Liver (tissue), 9 donors: ENCODE results near the gene NHS. TPM values are rescaled to one million over a fixed set of nuclear protein-coding genes. Genes with fewer than 3 reads are reported as not detected.

Source experiments
- DNase-seq: peaks from one replicate; pipeline ENCODE4 v3.0.0-alpha.2; 2017; ENCODE audit warnings: low spot score
- H3K27ac ChIP-seq, 2 donors: one replicate each; pipeline ENCODE4 v1.7.0; 2013; ENCODE audit warnings: inconsistent platforms in 2 of 2, low read length in 2 of 2, control low read depth in 1 of 2, low read depth in 1 of 2, mild to moderate bottlenecking in 1 of 2
- H3K27me3 ChIP-seq, 4 donors: one replicate each; pipeline versions ENCODE4 v1.6.1 to v1.7.0; 2013; ENCODE audit warnings: low read length in 3 of 4, inconsistent platforms in 1 of 4, mild to moderate bottlenecking in 1 of 4, moderate library complexity in 1 of 4; ENCODE audit not compliant: control insufficient read depth in 4 of 4, insufficient read depth in 4 of 4
- H3K36me3 ChIP-seq, 4 donors: one replicate each; pipeline versions ENCODE4 v1.6.1 to v1.7.0; 2013; ENCODE audit warnings: low read length in 3 of 4, mild to moderate bottlenecking in 3 of 4, low read depth in 1 of 4, moderate library complexity in 1 of 4; ENCODE audit not compliant: control insufficient read depth in 4 of 4, insufficient read depth in 3 of 4
- H3K4me1 ChIP-seq, 4 donors: one replicate each; pipeline versions ENCODE4 v1.6.1 to v1.7.0; 2013; ENCODE audit warnings: low read length in 3 of 4, mild to moderate bottlenecking in 3 of 4, moderate library complexity in 1 of 4; ENCODE audit not compliant: control insufficient read depth in 4 of 4, insufficient read depth in 4 of 4
- H3K4me3 ChIP-seq, 3 donors: one replicate each; pipeline versions ENCODE4 v1.6.1 to v1.7.0; 2013; ENCODE audit warnings: low read length in 3 of 3, control low read depth in 1 of 3, low read depth in 1 of 3, mild to moderate bottlenecking in 1 of 3
- H3K9ac ChIP-seq, 2 donors: one replicate each; pipeline ENCODE4 v1.7.0; 2013; ENCODE audit warnings: low read length in 2 of 2, mild to moderate bottlenecking in 2 of 2, moderate library complexity in 2 of 2, control low read depth in 1 of 2, low read depth in 1 of 2
- H3K9me3 ChIP-seq, 4 donors: one replicate each; pipeline versions ENCODE4 v1.6.1 to v1.7.0; 2013; ENCODE audit warnings: low read length in 3 of 4; ENCODE audit not compliant: control insufficient read depth in 4 of 4
- EGR1 ChIP-seq, 2 donors: IDR thresholded peaks; 2 replicates each; pipeline ENCODE4 v1.6.1; 2016 to 2018; ENCODE audit warnings: antibody characterized with exemption in 2 of 2, low read depth in 2 of 2
- GABPA ChIP-seq, 2 donors: IDR thresholded peaks in 1 of 2; conservative IDR thresholded peaks in 1 of 2; 2 replicates each; pipeline ENCODE4 v1.6.1; 2016; ENCODE audit warnings: antibody characterized with exemption in 2 of 2, mild to moderate bottlenecking in 1 of 2, moderate library complexity in 1 of 2
- NR2F2 ChIP-seq: IDR thresholded peaks from 2 replicates; pipeline ENCODE4 v1.6.1; 2016; ENCODE audit warnings: antibody characterized with exemption
- RXRA ChIP-seq, 2 donors: IDR thresholded peaks; 2 replicates each; pipeline ENCODE4 v1.6.1; 2017 to 2018; ENCODE audit warnings: antibody characterized with exemption in 2 of 2, mild to moderate bottlenecking in 1 of 2
- SP1 ChIP-seq: IDR thresholded peaks from 2 replicates; pipeline ENCODE4 v1.6.1; 2018; ENCODE audit warnings: antibody characterized with exemption, mild to moderate bottlenecking
- TAF1 ChIP-seq: conservative IDR thresholded peaks from 2 replicates; pipeline ENCODE4 v1.6.1; 2016; ENCODE audit warnings: antibody characterized with exemption, mild to moderate bottlenecking
- YY1 ChIP-seq: IDR thresholded peaks from 2 replicates; pipeline ENCODE4 v1.6.1; 2016; ENCODE audit warnings: antibody characterized with exemption, mild to moderate bottlenecking
- ZBTB33 ChIP-seq: IDR thresholded peaks from 2 replicates; pipeline ENCODE4 v1.6.1; 2016; ENCODE audit warnings: antibody characterized with exemption
- WGBS: extraction: QIAGEN DNeasy Blood & Tissue Kit; methylation state at CpG from one replicate; pipeline ENCODE4 v1.1.7; 2013; 5-methylcytosine and 5-hydroxymethylcytosine counted together
- polyA plus RNA-seq, 2 donors: library from polyadenylated mRNA; stranded (reverse) in 1 of 2; unstranded in 1 of 2; fragments of 200-250 nt in 1 of 2; fragments of >200 nt in 1 of 2; fragmentation: Nextera tagmentation in 1 of 2; extraction: Ambion mirVana in 1 of 2; gene quantifications; one replicate each; pipeline versions ENCODE4 v1.2.1 to v1.2.3, GENCODE V29; 2013 to 2015
- total RNA-seq, 2 donors: library from RNA; depleted of rRNA; stranded (reverse); fragments of >200 nt; gene quantifications; one replicate each; pipeline ENCODE4 v1.2.3, GENCODE V29; 2014
- TF ChIP-seq, protein P1 (sequence below): IDR thresholded peaks from 2 replicates; pipeline ENCODE4 v1.6.1; 2016; ENCODE audit warnings: antibody characterized with exemption, mild to moderate bottlenecking
- TF ChIP-seq, protein P2 (sequence below): IDR thresholded peaks from 2 replicates; pipeline ENCODE4 v1.6.1; 2016; ENCODE audit warnings: antibody characterized with exemption
- donor health status: healthy.
- donor health status: healthy.
- donor health status: healthy.
- donor health status: healthy.
- donor health status: healthy.

The NHS gene
- total and polyA plus RNA-seq, 4 donors = 0.03 to 0.17 (median 0.10) TPM

- TF ChIP-seq, protein P1, sequence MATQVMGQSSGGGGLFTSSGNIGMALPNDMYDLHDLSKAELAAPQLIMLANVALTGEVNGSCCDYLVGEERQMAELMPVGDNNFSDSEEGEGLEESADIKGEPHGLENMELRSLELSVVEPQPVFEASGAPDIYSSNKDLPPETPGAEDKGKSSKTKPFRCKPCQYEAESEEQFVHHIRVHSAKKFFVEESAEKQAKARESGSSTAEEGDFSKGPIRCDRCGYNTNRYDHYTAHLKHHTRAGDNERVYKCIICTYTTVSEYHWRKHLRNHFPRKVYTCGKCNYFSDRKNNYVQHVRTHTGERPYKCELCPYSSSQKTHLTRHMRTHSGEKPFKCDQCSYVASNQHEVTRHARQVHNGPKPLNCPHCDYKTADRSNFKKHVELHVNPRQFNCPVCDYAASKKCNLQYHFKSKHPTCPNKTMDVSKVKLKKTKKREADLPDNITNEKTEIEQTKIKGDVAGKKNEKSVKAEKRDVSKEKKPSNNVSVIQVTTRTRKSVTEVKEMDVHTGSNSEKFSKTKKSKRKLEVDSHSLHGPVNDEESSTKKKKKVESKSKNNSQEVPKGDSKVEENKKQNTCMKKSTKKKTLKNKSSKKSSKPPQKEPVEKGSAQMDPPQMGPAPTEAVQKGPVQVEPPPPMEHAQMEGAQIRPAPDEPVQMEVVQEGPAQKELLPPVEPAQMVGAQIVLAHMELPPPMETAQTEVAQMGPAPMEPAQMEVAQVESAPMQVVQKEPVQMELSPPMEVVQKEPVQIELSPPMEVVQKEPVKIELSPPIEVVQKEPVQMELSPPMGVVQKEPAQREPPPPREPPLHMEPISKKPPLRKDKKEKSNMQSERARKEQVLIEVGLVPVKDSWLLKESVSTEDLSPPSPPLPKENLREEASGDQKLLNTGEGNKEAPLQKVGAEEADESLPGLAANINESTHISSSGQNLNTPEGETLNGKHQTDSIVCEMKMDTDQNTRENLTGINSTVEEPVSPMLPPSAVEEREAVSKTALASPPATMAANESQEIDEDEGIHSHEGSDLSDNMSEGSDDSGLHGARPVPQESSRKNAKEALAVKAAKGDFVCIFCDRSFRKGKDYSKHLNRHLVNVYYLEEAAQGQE = no peak
- TF ChIP-seq TAF1 = no peak
- no peak for TF ChIP-seq RXRA (IDR thresholded peaks at IDR 0.05)
Measured at GRCh38 chrX:17767734-17768133, 392.7 kb downstream of the NHS start (continued).

DNA sequence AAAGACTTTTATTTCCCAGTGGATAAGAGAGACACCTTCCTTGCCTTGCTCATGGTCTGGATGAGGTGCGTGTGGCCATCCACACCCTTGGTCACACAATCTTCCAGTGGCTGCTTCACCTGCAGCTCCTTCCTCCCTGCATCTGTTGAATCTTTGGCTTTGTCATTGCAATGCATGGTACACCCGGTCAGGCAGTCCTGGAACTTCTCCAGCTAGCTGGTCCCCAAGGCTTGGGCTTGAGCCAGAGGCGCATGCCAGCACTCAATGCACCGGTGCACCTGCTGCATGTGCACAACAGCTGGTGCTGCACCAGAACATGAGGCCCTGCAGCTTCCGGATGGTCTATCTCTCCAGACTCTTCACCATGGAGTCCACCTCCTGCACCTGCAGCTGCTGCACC, 394.0 kb downstream of the NHS start:
- 83% methylated on average over 5 of the region's 5 CpGs for WGBS
- DNase-seq = no peak
- Histone ChIP-seq H3K4me1 (no peaks in the 10 kb centered on the region), H3K9me3 (no peaks in the 10 kb centered on the region), H3K36me3 (no peaks in the 10 kb centered on the region), H3K27ac (no peak overlapping the region), H3K9ac (no peak overlapping the region), H3K27me3 (peaks cover 0 to 2% (median 0%) of the 10 kb centered on the region in 4 donors), H3K4me3 (no peak overlapping the region)
- TF ChIP-seq GABPA (IDR thresholded peaks at IDR 0.05 in 1 of 2, conservative IDR thresholded peaks at IDR 0.05 in 1 of 2) (no peak), ZBTB33 (no peak), EGR1 (IDR thresholded peaks at IDR 0.05; ENCODE audit: low read depth in 2 of 2) (no peak), YY1 (no peak)

DNA sequence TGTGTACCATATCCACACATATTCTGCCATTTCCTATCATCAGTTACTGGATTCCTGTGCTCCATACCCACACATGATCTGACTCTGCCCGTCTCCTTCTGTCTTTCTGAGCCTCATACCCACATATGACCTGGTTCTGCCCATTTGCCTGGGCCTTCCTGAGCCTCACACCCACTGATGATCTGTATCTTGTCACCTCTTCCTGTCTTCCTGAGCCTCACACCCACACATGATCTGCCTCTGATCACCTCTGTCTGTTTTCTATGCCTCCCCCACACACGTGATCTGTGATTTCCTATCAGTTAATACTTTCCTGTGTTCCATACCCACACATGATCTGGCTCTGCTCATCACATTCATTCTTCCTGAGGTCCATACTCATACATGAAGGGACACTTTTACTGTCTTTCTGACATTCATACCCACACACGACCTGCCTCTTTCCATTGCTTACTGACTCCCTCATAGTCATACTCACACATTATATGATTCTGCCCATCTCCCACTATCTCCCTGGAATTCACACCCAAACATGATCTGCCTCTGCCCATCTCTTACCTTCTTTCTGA, 394.8 kb downstream of the NHS start:
- no peak for DNase-seq
- TF ChIP-seq ZBTB33 (no peak), NR2F2 (no peak), SP1 (no peak), TAF1 (no peak), RXRA (IDR thresholded peaks at IDR 0.05) (no peak)
- TF ChIP-seq, protein P1 = no peak
- TF ChIP-seq, protein P2, sequence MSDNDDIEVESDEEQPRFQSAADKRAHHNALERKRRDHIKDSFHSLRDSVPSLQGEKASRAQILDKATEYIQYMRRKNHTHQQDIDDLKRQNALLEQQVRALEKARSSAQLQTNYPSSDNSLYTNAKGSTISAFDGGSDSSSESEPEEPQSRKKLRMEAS = no peak
- Histone ChIP-seq H3K27me3 (peaks cover 0 to 2% (median 0%) of the 10 kb centered on the region in 4 donors), H3K27ac (no peak overlapping the region), H3K9ac (no peak overlapping the region), H3K4me3 (no peak overlapping the region), H3K36me3 (no peaks in the 10 kb centered on the region), H3K4me1 (no peaks in the 10 kb centered on the region), H3K9me3 (no peaks in the 10 kb centered on the region)
- 68% methylated on average over 3 of the region's 3 CpGs for WGBS
